A549 (cell line): ENCODE measurements around the gene TBC1D16. TPM values are rescaled to one million over a fixed set of nuclear protein-coding genes. Genes with fewer than 3 reads are reported as not detected.
"Not testable (repeated sequence)": the region's sequence is repeated elsewhere in the genome, so short reads cannot be mapped to it uniquely, and the experiment has no call there.

Experiments used
- ATAC-seq, 2 experiments: fragments of 200-7000 bp in 1 of 2; fragments of >200 bp in 1 of 2; cut with Nextera tagmentation in 1 of 2; cut with Tn5 transposase in 1 of 2; 3 replicates each; pipeline versions ENCODE4 v1.8.0 to v1.9.1; 2018 to 2020; ENCODE audit warnings: mild to moderate bottlenecking in 1 of 2, moderate library complexity in 1 of 2
- CTCF ChIA-PET: fragments of 300-600 bp; sonication (Branson Sonifier 250); formaldehyde crosslinking; extraction: SDS; loops from one replicate; lab custom pipeline; 2021; ENCODE audit warnings: antibody characterized with exemption, inconsistent platforms; lab: Yijun Ruan, JAX
- POLR2A ChIA-PET: fragments of 350-600 bp; formaldehyde crosslinking; extraction: SDS; loops from one replicate; lab custom pipeline; 2021; ENCODE audit warnings: antibody characterized with exemption, inconsistent platforms; lab: Yijun Ruan, JAX
- DNase-seq, 2 experiments: peaks; one replicate each; pipeline versions ENCODE4 v3.0.0 to v3.0.0-alpha.2; 2011 to 2016; ENCODE audit warnings: low read depth in 1 of 2, low spot score in 1 of 2
- FAIRE-seq: peaks from 2 replicates; lab custom pipeline; 2011; peaks lifted over from hg19 to GRCh38; lab: Jason Lieb, UNC
- H3K27ac ChIP-seq, 2 experiments: fragments of >200 bp; sonication (Bioruptor Twin); formaldehyde crosslinking; 3 replicates each; pipeline ENCODE4 v1.5.1; 2016 to 2017
- H3K4me1 ChIP-seq: fragments of >200 bp; sonication (Bioruptor Twin); formaldehyde crosslinking; 3 replicates; pipeline ENCODE4 v1.6.1; 2016
- H3K4me2 ChIP-seq: fragments of >200 bp; sonication (Bioruptor Twin); formaldehyde crosslinking; 3 replicates; pipeline ENCODE4 v1.6.1; 2016
- H3K4me3 ChIP-seq: fragments of >200 bp; sonication (Bioruptor Twin); formaldehyde crosslinking; 3 replicates; pipeline ENCODE4 v1.5.1; 2016
- H3K9me3 ChIP-seq: fragments of >200 bp; sonication (Bioruptor Twin); formaldehyde crosslinking; 3 replicates; pipeline ENCODE4 v1.6.1; 2016
- ATOH8 ChIP-seq: fragments of 250-450 bp; sonication (Bioruptor Pico); IDR thresholded peaks from 2 replicates; pipeline ENCODE4 v1.5.0; 2020; ENCODE audit warnings: low read depth, mild to moderate bottlenecking, moderate library complexity
- CHD4 ChIP-seq: fragments of 200-600 bp; sonication (generic); IDR thresholded peaks from 2 replicates; pipeline ENCODE4 v1.6.1; 2016; ENCODE audit warnings: antibody characterized with exemption, mild to moderate bottlenecking, borderline replicate concordance
- CTCF ChIP-seq: fragments of >200 bp; sonication (Bioruptor Twin); formaldehyde crosslinking; IDR thresholded peaks from 3 replicates; pipeline ENCODE4 v1.5.1; 2016
- E2F6 ChIP-seq: IDR thresholded peaks from 2 replicates; pipeline ENCODE4 v1.6.1; 2012; ENCODE audit warnings: low read depth, borderline replicate concordance
- EP300 ChIP-seq, 2 experiments: fragments of >200 bp; sonication (Bioruptor Twin); formaldehyde crosslinking; IDR thresholded peaks; 2 replicates in 1 of 2; 3 replicates in 1 of 2; pipeline ENCODE4 v1.6.1; 2016 to 2017
- FOSL2 ChIP-seq, 2 experiments: fragments of 450-650 bp in 1 of 2; fragments of >200 bp in 1 of 2; sonication (Bioruptor Twin) in 1 of 2; formaldehyde crosslinking; IDR thresholded peaks; 2 replicates each; pipeline versions ENCODE4 v1.5.0 to v1.6.1; 2016 to 2020; ENCODE audit warnings: mild to moderate bottlenecking in 1 of 2, moderate library complexity in 1 of 2
- GATA3 ChIP-seq: IDR thresholded peaks from 2 replicates; pipeline ENCODE4 v1.6.1; 2012; ENCODE audit warnings: borderline replicate concordance
- HES2 ChIP-seq: fragments of >200 bp; sonication (Bioruptor Twin); formaldehyde crosslinking; IDR thresholded peaks from 2 replicates; pipeline ENCODE4 v1.6.1; 2016
- HOXA7 ChIP-seq: fragments of 250-450 bp; sonication (Bioruptor Pico); IDR thresholded peaks from 2 replicates; pipeline ENCODE4 v1.5.0; 2020; ENCODE audit warnings: mild to moderate bottlenecking, moderate library complexity
- HOXB13 ChIP-seq: fragments of 250-450 bp; sonication (Bioruptor Pico); IDR thresholded peaks from 2 replicates; pipeline ENCODE4 v1.5.0; 2020; ENCODE audit warnings: low read depth, mild to moderate bottlenecking, moderate library complexity
- HOXB5 ChIP-seq: fragments of 250-450 bp; sonication (Bioruptor Pico); IDR thresholded peaks from 2 replicates; pipeline ENCODE4 v1.5.0; 2020; ENCODE audit warnings: mild to moderate bottlenecking, moderate library complexity
- KDM5A ChIP-seq: fragments of 200-600 bp; sonication (generic); IDR thresholded peaks from 2 replicates; pipeline ENCODE4 v1.6.1; 2016; ENCODE audit warnings: antibody characterized with exemption, mild to moderate bottlenecking
- MYC ChIP-seq: IDR thresholded peaks from 2 replicates; pipeline ENCODE4 v1.6.1; 2012; ENCODE audit warnings: mild to moderate bottlenecking, inconsistent platforms, low read length, improper control_type of control experiment, borderline replicate concordance
- PHF8 ChIP-seq: fragments of 200-600 bp; sonication (generic); IDR thresholded peaks from 2 replicates; pipeline ENCODE4 v1.6.1; 2016; ENCODE audit warnings: low read depth, mild to moderate bottlenecking, antibody characterized with exemption, moderate library complexity, borderline replicate concordance
- POLR2AphosphoS2 ChIP-seq: conservative IDR thresholded peaks from 2 replicates; pipeline ENCODE4 v1.6.1; 2012; ENCODE audit warnings: low read length, improper control_type of control experiment, inconsistent platforms
- RARB ChIP-seq: fragments of 250-450 bp; sonication (Bioruptor Pico); IDR thresholded peaks from 2 replicates; pipeline ENCODE4 v1.8.0; 2021; ENCODE audit warnings: mild to moderate bottlenecking, moderate library complexity
- RCOR1 ChIP-seq: fragments of 150-350 bp; IDR thresholded peaks from 2 replicates; pipeline ENCODE4 v1.6.1; 2014; ENCODE audit warnings: antibody characterized with exemption, low read length, low read depth
- RFX5 ChIP-seq: fragments of 450-650 bp; IDR thresholded peaks from 2 replicates; pipeline ENCODE4 v1.7.1; 2014; ENCODE audit warnings: antibody characterized with exemption, mild to moderate bottlenecking, moderate library complexity
- ZNF302 ChIP-seq: fragments of 250-450 bp; sonication (Bioruptor Pico); IDR thresholded peaks from 2 replicates; pipeline ENCODE4 v1.9.0; 2021; ENCODE audit warnings: inconsistent platforms, mild to moderate bottlenecking, moderate library complexity
- WGBS: methylation state at CpG from one replicate; pipeline ENCODE4 v1.1.6; 2017; ENCODE audit errors: missing lambda C conversion rate; 5-methylcytosine and 5-hydroxymethylcytosine counted together
- polyA plus RNA-seq, 4 experiments: library from polyadenylated mRNA; depleted of rRNA in 3 of 4; stranded (reverse); fragments of >200 nt; fragmentation: RNase III in 1 of 4; extraction: RNeasy Plus Mini Kit Qiagen cat#74134 plus additional on column Dnase treatment in 1 of 4; gene quantifications; 2 replicates in 3 of 4; 3 replicates in 1 of 4; pipeline ENCODE4 v1.2.3, GENCODE V29; 2011 to 2017
- TF ChIP-seq, protein P1 (sequence below): fragments of 200-600 bp; sonication (generic); IDR thresholded peaks from 2 replicates; pipeline ENCODE4 v1.6.1; 2016; ENCODE audit warnings: antibody characterized with exemption, mild to moderate bottlenecking, moderate library complexity

Gene TBC1D16
- polyA plus RNA-seq, 2 of the 4 experiments (the other 2 are of a cell fraction), result 8.9 to 12.5 TPM

GRCh38 chr17:79966681-79967080 is 69.0 kb downstream of the TBC1D16 start:
- FAIRE-seq (no peak), ATAC-seq (no peak), DNase-seq (no peak)
- ChIA-PET CTCF (interaction anchor here (1.4 kb wide), 1 partner anchor 15 kb away, joined by 3 read pairs; no protein-coding TSS in a partner anchor), POLR2A (no interaction called here)
- 87% methylated on average over 3 of the region's 3 CpGs for WGBS
- H3K9me3 ChIP-seq, result peaks cover 2% of the 10 kb centered on the region; the same call in 1 of the 3 replicates
- H3K4me2 ChIP-seq, result no peak overlapping the region
- TF ChIP-seq HOXB13 (CRISPR knock-in tag) (no peak), E2F6 (no peak), CTCF (no peak), GATA3 (no peak), FOSL2 (IDR thresholded peaks at IDR 0.05) (no peak), FOSL2 (CRISPR knock-in tag; IDR thresholded peaks at IDR 0.05) (no peak), EP300 (IDR thresholded peaks at IDR 0.05) (no peak), KDM5A (no peak), HOXB5 (CRISPR knock-in tag) (no peak)
- TF ChIP-seq, protein P1, sequence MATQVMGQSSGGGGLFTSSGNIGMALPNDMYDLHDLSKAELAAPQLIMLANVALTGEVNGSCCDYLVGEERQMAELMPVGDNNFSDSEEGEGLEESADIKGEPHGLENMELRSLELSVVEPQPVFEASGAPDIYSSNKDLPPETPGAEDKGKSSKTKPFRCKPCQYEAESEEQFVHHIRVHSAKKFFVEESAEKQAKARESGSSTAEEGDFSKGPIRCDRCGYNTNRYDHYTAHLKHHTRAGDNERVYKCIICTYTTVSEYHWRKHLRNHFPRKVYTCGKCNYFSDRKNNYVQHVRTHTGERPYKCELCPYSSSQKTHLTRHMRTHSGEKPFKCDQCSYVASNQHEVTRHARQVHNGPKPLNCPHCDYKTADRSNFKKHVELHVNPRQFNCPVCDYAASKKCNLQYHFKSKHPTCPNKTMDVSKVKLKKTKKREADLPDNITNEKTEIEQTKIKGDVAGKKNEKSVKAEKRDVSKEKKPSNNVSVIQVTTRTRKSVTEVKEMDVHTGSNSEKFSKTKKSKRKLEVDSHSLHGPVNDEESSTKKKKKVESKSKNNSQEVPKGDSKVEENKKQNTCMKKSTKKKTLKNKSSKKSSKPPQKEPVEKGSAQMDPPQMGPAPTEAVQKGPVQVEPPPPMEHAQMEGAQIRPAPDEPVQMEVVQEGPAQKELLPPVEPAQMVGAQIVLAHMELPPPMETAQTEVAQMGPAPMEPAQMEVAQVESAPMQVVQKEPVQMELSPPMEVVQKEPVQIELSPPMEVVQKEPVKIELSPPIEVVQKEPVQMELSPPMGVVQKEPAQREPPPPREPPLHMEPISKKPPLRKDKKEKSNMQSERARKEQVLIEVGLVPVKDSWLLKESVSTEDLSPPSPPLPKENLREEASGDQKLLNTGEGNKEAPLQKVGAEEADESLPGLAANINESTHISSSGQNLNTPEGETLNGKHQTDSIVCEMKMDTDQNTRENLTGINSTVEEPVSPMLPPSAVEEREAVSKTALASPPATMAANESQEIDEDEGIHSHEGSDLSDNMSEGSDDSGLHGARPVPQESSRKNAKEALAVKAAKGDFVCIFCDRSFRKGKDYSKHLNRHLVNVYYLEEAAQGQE, result no peak
- no peaks in the 10 kb centered on the region for H3K4me1 ChIP-seq
- H3K4me3 ChIP-seq, result no peak overlapping the region
- H3K27ac ChIP-seq, result no peak overlapping the region

GRCh38 chr17:79965806-79966205 is 69.9 kb downstream of the TBC1D16 start:
- 82% methylated on average over 6 of the region's 6 CpGs for WGBS
- TF ChIP-seq HOXA7 (no peak), POLR2AphosphoS2 (no peak), CHD4 (no peak), PHF8 (no peak), ATOH8 (CRISPR knock-in tag) (no peak), HES2 (no peak), KDM5A (no peak), RARB (CRISPR knock-in tag) (no peak), ZNF302 (CRISPR knock-in tag) (no peak), MYC (no peak), RFX5 (no peak), RCOR1 (no peak)
- CTCF ChIA-PET, result interaction anchor here (0.6 to 1.6 kb wide), 7 partner anchors 14 to 224 kb away, joined by 3 to 4 read pairs (median 3); no protein-coding TSS in a partner anchor

DNA sequence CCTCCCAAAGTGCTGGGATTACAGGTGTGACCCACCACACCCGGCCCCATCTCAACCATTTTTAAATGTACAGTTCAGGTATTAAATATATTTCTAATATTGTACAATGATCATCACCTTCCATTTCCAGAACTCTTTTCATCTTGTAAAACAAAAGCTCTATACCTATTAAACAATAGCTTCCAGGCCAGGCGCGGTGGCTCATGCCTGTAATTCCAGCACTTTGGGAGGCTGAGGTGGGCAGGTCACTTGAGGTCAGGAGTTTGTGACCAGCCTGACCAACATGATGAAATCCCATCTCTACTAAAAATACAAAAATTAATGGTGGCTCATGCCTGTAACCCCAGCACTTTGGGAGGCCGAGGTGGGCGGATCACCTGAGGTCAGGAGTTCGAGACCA is 73.2 kb downstream of the TBC1D16 start:
- H3K27ac ChIP-seq, H3K4me2 ChIP-seq, H3K4me1 ChIP-seq, H3K9me3 ChIP-seq, FAIRE-seq, ATAC-seq, POLR2A ChIA-PET, H3K4me3 ChIP-seq, DNase-seq: not testable (repeated sequence)
- CTCF ChIA-PET, result interaction anchor here (0.8 kb wide), 1 partner anchor 8 kb away, joined by 3 read pairs; no protein-coding TSS in a partner anchor
- WGBS, result 92% methylated on average over 6 of the region's 6 CpGs

More at GRCh38 chr17:79965806-79966205, 69.9 kb downstream of the TBC1D16 start:
- POLR2A ChIA-PET, result no interaction called here
- no peak overlapping the region for H3K27ac ChIP-seq
- H3K4me1 ChIP-seq, result no peaks in the 10 kb centered on the region
- H3K4me3 ChIP-seq, result no peak overlapping the region
- H3K4me2 ChIP-seq, result no peak overlapping the region
- peaks cover 8% of the 10 kb centered on the region; the same call in 2 of the 3 replicates for H3K9me3 ChIP-seq
- no peak for ATAC-seq
- no peak for FAIRE-seq
- no peak for DNase-seq

GRCh38 chr17:79961567-79961966 is 74.1 kb downstream of the TBC1D16 start:
- POLR2A ChIA-PET, result not testable (repeated sequence)

More at GRCh38 chr17:79961567-79961966, 74.1 kb downstream of the TBC1D16 start:
- not testable (repeated sequence) for H3K4me3 ChIP-seq, H3K9me3 ChIP-seq, ATAC-seq, H3K4me2 ChIP-seq, FAIRE-seq, H3K4me1 ChIP-seq, H3K27ac ChIP-seq, DNase-seq
- CTCF ChIA-PET, result interaction anchor here (1.0 to 1.6 kb wide), 2 partner anchors 9 to 18 kb away, joined by 3 to 4 read pairs; no protein-coding TSS in a partner anchor
- 91% methylated on average over 9 of the region's 9 CpGs for WGBS
